Measurements from ENCODE around the gene FANCF.

The FANCF gene, protein sequence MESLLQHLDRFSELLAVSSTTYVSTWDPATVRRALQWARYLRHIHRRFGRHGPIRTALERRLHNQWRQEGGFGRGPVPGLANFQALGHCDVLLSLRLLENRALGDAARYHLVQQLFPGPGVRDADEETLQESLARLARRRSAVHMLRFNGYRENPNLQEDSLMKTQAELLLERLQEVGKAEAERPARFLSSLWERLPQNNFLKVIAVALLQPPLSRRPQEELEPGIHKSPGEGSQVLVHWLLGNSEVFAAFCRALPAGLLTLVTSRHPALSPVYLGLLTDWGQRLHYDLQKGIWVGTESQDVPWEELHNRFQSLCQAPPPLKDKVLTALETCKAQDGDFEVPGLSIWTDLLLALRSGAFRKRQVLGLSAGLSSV

DNA sequence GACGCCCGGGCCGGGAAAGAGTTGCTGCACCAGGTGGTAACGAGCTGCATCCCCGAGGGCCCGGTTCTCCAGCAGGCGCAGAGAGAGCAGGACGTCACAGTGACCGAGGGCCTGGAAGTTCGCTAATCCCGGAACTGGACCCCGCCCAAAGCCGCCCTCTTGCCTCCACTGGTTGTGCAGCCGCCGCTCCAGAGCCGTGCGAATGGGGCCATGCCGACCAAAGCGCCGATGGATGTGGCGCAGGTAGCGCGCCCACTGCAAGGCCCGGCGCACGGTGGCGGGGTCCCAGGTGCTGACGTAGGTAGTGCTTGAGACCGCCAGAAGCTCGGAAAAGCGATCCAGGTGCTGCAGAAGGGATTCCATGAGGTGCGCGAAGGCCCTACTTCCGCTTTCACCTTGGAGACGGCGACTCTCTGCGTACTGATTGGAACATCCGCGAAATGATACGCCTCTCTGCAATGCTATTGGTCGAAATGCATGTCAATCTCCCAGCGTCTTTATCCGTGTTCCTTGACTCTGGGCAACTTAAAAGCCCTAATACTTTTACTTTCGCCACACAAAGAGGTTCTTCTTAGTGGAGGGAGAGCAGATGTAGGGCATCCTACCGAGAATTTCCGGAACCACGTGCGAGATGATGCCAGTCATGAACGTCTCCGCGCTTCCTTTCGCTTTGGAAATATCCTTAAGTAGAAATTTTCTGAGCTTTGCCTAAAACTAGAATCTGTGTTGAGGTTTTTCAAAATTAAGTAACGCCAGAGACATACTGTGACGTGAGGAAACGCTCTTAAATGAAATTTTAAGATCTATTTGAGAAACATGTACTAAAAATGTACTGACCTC, at the start of gene FANCF:
TSS of gene FANCF (minus strand) at position 376 of the 840 bp plus-strand sequence. CDS start at position 363, 13 bp downstream.
- Histone ChIP-seq H3K4me3 (ENCODE audit: low read depth, low read length) (peak within 1 kb of the TSS; percentile 86), H3K27me3 (ENCODE audit: control insufficient read depth, insufficient read depth, low read length) (no peaks in the 10 kb centered on the region), H3K9ac (ENCODE audit: low read depth, low read length) (peak within 1 kb of the TSS; percentile 95), H3K27ac (ENCODE audit: low read depth, low read length) (peak within 1 kb of the TSS; percentile 98), H3K36me3 (ENCODE audit: control insufficient read depth, insufficient read depth, low read length) (no peaks in the 10 kb centered on the region), H3K4me1 (ENCODE audit: control insufficient read depth, insufficient read depth, low read length) (peaks cover 13% of the 10 kb centered on the region), H3K9me3 (ENCODE audit: control insufficient read depth, insufficient read depth, low read length) (no peaks in the 10 kb centered on the region)

DNA sequence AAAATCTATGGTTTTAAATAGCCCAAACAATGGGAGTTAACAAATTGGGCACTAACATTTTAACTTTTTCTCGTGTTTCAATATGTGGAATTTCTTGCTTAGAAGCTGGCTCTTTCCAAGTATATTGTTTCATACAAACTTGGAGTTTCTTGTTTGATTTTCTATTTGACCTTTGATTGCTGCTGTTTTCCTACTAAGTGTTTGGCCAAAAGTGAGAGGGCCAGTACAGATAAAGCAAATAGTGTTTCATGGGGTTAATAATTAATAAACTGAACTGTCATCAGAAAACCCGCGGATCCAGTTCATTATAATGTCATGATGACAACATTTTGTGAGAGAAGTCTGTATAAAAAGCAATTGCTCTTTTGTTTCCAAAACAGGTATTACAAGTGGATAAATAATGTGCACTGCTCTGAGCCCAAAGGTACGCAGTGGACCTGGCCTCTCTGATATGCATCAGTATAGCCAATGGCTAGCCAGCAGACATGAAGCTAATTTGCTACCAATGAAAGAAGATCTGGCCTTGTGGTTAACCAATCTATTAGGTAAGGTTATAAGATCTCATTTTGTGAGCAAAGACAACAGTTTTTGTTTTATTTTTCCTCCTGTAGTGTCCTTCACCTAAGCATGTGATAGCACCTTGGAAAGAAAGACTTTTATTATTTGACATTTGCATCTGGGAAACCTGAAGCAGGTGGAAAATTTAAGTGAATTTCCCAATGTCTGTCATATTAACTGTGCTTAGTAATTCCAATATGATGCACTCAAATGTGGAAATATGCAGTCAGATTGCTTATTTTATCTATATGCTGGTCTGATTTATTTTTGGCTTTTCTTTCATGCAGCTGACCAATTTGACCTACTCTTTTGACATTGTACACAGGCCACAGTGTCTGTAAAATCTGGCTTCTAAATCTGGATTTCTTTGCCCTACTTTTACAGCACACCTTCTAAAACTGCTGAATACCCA, 49.1 kb upstream of the FANCF start:
- Histone ChIP-seq H3K9me3 (ENCODE audit: control insufficient read depth, insufficient read depth, low read length) (no peaks in the 10 kb centered on the region), H3K27ac (ENCODE audit: low read depth, low read length) (no peak overlapping the region), H3K36me3 (ENCODE audit: control insufficient read depth, insufficient read depth, low read length) (no peaks in the 10 kb centered on the region), H3K9ac (ENCODE audit: low read depth, low read length) (no peak overlapping the region), H3K4me3 (ENCODE audit: low read depth, low read length) (no peak overlapping the region), H3K4me1 (ENCODE audit: control insufficient read depth, insufficient read depth, low read length) (no peaks in the 10 kb centered on the region), H3K27me3 (ENCODE audit: control insufficient read depth, insufficient read depth, low read length) (no peaks in the 10 kb centered on the region)

DNA sequence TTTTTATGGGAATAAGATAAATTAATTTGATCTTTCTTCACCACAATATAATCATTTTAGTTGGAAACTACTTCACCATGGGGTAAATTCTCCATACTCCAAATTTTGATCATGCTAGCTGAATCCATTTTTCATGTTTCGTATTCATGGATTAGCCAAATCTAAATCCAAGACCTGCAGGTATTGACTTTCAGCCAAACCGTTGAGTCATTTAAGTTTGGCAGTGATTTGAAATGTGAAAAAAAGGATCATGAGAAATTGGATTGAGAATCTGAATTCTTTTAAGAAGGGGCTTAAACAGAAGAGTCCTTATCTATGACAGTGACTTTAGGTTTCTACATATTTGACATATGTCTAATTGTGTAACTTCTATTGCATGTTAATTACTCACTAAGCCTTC, 46.1 kb upstream of the FANCF start:
- H3K4me1 ChIP-seq (ENCODE audit: control insufficient read depth, insufficient read depth, low read length) = peaks cover 8% of the 10 kb centered on the region; the same call in 1 of the 2 replicates
- H3K36me3 ChIP-seq (ENCODE audit: control insufficient read depth, insufficient read depth, low read length) = no peaks in the 10 kb centered on the region
- H3K27ac ChIP-seq (ENCODE audit: low read depth, low read length) = no peak overlapping the region
- H3K9ac ChIP-seq (ENCODE audit: low read depth, low read length) = no peak overlapping the region
- no peak overlapping the region for H3K4me3 ChIP-seq (ENCODE audit: low read depth, low read length)
- no peaks in the 10 kb centered on the region for H3K9me3 ChIP-seq (ENCODE audit: control insufficient read depth, insufficient read depth, low read length)
- peaks cover 13% of the 10 kb centered on the region for H3K27me3 ChIP-seq (ENCODE audit: control insufficient read depth, insufficient read depth, low read length)

DNA sequence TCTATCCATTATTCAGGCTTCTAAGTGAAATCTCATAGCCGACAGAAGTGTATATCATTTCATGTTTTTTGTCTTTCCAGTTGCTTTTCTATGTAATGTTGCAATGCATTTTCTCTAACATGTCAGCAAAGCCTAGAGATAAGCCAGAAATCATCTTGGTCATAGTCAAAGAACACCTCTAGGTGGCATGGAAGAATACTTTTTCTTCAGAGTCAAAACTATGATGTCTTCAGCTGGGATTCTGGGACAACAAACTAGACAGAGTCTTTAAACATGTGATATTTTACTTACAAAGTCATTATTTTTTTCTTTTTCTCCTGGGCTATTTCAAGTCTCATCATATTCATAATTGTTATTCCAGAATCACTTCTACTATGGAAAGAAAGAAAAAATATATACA, 45.2 kb upstream of the FANCF start:
- Histone ChIP-seq H3K4me1 (ENCODE audit: control insufficient read depth, insufficient read depth, low read length) (peaks cover 14% of the 10 kb centered on the region), H3K36me3 (ENCODE audit: control insufficient read depth, insufficient read depth, low read length) (no peaks in the 10 kb centered on the region), H3K9me3 (ENCODE audit: control insufficient read depth, insufficient read depth, low read length) (no peaks in the 10 kb centered on the region), H3K4me3 (ENCODE audit: low read depth, low read length) (no peak overlapping the region), H3K27ac (ENCODE audit: low read depth, low read length) (no peak overlapping the region), H3K9ac (ENCODE audit: low read depth, low read length) (no peak overlapping the region), H3K27me3 (ENCODE audit: control insufficient read depth, insufficient read depth, low read length) (peaks cover 21% of the 10 kb centered on the region)

DNA sequence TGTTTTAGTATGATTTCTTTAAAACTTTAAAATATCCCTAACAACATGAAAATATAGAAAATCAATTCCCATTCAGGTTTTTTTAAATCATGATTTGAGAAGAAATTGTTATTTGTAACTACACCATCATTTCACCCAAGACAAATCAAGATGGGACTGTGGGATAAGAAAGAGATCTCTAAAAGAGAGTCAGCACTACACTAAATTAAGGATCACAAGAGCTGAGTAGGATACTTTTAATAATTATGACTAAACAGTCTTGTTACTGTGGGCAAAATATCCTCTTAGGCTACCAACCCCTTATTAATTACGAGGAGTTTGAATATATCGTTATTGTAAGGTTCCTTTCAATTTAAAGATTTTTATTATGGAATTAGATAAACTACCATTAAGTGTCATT, 43.7 kb upstream of the FANCF start:
- H3K27me3 ChIP-seq (ENCODE audit: control insufficient read depth, insufficient read depth, low read length) = peaks cover 28% of the 10 kb centered on the region
- peaks cover 16% of the 10 kb centered on the region for H3K4me1 ChIP-seq (ENCODE audit: control insufficient read depth, insufficient read depth, low read length)
- H3K36me3 ChIP-seq (ENCODE audit: control insufficient read depth, insufficient read depth, low read length) = no peaks in the 10 kb centered on the region
- no peak overlapping the region for H3K4me3 ChIP-seq (ENCODE audit: low read depth, low read length)
- H3K27ac ChIP-seq (ENCODE audit: low read depth, low read length) = no peak overlapping the region
- no peaks in the 10 kb centered on the region for H3K9me3 ChIP-seq (ENCODE audit: control insufficient read depth, insufficient read depth, low read length)
- no peak overlapping the region for H3K9ac ChIP-seq (ENCODE audit: low read depth, low read length)

DNA sequence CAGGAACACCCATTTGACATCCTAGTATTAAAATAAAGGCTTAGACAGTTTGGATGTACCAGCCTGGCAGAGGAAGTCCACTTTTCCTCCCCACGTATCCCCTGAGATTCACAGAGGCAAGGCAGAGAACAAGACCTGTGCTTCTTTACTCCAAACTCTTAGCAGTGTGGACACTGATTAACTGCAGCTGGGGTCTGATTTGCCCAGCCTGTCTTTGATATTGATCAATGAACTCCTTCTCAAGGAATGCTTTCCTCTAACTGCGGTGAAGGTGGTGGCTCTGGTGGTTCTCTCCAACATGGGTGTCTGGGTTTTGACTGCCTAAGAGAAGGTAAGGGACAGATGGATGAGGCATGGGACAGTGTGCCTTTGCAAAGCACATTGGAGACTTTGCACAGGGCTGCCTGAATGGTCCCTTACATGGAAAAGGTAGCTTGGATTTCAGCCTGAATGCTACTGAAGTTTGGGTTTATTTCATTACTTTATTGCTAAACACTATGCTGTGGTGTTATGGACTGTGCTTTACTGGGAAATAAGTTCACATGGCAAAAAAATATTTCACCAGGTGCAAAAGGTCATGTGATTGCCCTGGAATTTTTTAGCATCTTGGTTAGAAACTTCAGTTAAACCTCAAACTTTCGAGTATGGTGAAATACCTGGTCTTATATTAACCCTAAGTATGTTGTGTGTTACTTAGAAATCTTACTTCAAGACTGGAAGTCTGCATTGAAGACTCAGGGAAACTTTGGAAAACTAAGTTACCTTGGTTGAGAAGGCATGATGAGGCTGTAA, 42.6 kb upstream of the FANCF start:
- peaks cover 28% of the 10 kb centered on the region for H3K27me3 ChIP-seq (ENCODE audit: control insufficient read depth, insufficient read depth, low read length)
- H3K27ac ChIP-seq (ENCODE audit: low read depth, low read length) = no peak overlapping the region
- H3K36me3 ChIP-seq (ENCODE audit: control insufficient read depth, insufficient read depth, low read length) = no peaks in the 10 kb centered on the region
- H3K4me3 ChIP-seq (ENCODE audit: low read depth, low read length) = no peak overlapping the region
- peaks cover 16% of the 10 kb centered on the region for H3K4me1 ChIP-seq (ENCODE audit: control insufficient read depth, insufficient read depth, low read length)
- H3K9ac ChIP-seq (ENCODE audit: low read depth, low read length) = no peak overlapping the region
- H3K9me3 ChIP-seq (ENCODE audit: control insufficient read depth, insufficient read depth, low read length) = no peaks in the 10 kb centered on the region

DNA sequence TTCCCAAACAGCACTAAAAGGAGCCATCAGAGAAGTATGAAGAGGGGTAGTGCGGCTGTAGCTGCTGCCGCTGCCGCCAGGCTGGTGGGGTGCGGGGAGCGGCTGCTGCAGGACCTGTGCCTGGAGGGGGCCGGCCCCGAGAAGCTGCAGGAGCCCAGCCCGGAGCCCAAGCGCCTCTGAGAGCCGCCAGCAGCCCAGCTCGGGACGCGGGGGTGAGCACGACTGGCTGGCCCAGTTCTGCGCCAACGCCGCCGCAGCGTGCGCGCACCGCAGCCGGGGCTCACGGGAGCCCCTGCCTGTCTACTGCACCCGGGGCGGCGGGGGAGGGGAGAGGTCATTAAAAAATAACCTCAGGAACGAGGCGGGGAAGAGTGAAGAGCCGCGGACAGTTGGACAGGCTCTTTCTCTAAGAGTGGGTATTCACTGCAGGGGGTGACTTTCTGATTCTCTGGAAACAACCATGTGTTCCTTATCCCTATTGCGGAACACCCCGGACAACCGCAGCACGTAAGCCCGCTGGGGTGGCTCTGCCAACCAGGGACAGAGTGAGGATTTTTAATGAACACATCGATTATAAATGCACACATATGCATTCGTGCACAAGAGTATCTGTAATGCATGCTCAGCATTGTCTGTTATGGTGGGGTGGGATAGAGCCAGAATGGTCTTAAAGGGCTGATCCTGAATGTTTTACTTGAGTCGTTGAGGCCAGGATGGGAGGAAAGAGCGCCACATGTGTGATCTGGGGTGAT, 41.2 kb upstream of the FANCF start:
- no peak overlapping the region for H3K27ac ChIP-seq (ENCODE audit: low read depth, low read length)
- no peaks in the 10 kb centered on the region for H3K36me3 ChIP-seq (ENCODE audit: control insufficient read depth, insufficient read depth, low read length)
- H3K27me3 ChIP-seq (ENCODE audit: control insufficient read depth, insufficient read depth, low read length) = peaks cover 28% of the 10 kb centered on the region
- H3K9me3 ChIP-seq (ENCODE audit: control insufficient read depth, insufficient read depth, low read length) = no peaks in the 10 kb centered on the region
- peak overlapping the region; percentile 48 for H3K9ac ChIP-seq (ENCODE audit: low read depth, low read length)
- H3K4me1 ChIP-seq (ENCODE audit: control insufficient read depth, insufficient read depth, low read length) = peaks cover 16% of the 10 kb centered on the region
- H3K4me3 ChIP-seq (ENCODE audit: low read depth, low read length) = peak overlapping the region; percentile 73

DNA sequence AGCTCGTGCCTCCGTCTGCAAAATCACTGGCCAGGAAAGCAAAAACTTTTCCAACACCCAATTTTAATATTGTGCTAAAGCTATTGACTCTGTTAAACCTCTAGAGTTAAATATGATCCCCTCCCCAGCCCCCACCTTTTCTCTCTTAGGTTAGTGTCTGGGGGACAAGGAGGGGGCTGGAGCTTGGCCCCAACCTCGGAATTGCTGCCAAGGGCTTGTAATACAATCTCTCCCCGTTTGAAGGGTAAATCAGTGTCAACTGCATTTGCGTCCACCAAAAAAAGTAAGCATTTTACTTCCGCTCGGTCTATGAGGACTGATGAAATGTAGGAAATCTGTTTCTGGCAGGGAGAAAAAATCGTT, 40.7 kb upstream of the FANCF start, which contains the start of gene GAS2:
TSS of gene GAS2 (plus strand) at position 287 of the 363 bp plus-strand sequence. CDS start 8,259 bp downstream, outside the sequence.
- no peaks in the 10 kb centered on the region for H3K9me3 ChIP-seq (ENCODE audit: control insufficient read depth, insufficient read depth, low read length)
- peak within 1 kb of the TSS; percentile 73 for H3K4me3 ChIP-seq (ENCODE audit: low read depth, low read length)
- H3K27me3 ChIP-seq (ENCODE audit: control insufficient read depth, insufficient read depth, low read length) = peaks cover 28% of the 10 kb centered on the region
- H3K27ac ChIP-seq (ENCODE audit: low read depth, low read length) = no peak within 1 kb of the TSS
- H3K9ac ChIP-seq (ENCODE audit: low read depth, low read length) = peak within 1 kb of the TSS; percentile 48
- H3K36me3 ChIP-seq (ENCODE audit: control insufficient read depth, insufficient read depth, low read length) = no peaks in the 10 kb centered on the region
- peaks cover 16% of the 10 kb centered on the region for H3K4me1 ChIP-seq (ENCODE audit: control insufficient read depth, insufficient read depth, low read length)

DNA sequence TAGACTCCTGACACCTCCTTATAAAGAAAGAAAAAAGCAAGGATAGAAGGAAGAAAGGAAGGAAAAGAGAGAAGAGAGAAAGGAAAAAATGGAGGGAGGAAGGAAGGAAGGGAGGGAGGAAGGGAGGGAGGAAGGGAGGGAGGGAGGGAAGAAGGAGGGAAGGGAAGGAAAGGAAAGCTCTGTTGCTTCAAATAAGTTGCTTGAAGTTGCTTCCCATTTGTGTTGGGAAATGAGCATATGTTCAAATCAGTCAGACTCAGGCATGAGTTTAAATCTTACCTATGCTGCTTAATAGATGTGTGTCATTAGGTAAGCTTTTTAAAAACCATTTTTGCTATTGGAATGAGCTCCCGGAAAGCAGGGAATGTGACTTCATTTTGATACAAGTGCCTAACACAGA, 34.2 kb upstream of the FANCF start:
- Histone ChIP-seq H3K9ac (ENCODE audit: low read depth, low read length) (no peak overlapping the region), H3K4me1 (ENCODE audit: control insufficient read depth, insufficient read depth, low read length) (peaks cover 11% of the 10 kb centered on the region), H3K4me3 (ENCODE audit: low read depth, low read length) (no peak overlapping the region), H3K27me3 (ENCODE audit: control insufficient read depth, insufficient read depth, low read length) (no peaks in the 10 kb centered on the region), H3K27ac (ENCODE audit: low read depth, low read length) (no peak overlapping the region), H3K36me3 (ENCODE audit: control insufficient read depth, insufficient read depth, low read length) (no peaks in the 10 kb centered on the region), H3K9me3 (ENCODE audit: control insufficient read depth, insufficient read depth, low read length) (no peaks in the 10 kb centered on the region)
